Measurements from ENCODE around the gene HPX. TPM values are rescaled to one million over a fixed set of nuclear protein-coding genes. Genes with fewer than 3 reads are reported as not detected.

HPX gene
- total RNA-seq, 1 donor from 2014 or later = 1.7 TPM

DNA sequence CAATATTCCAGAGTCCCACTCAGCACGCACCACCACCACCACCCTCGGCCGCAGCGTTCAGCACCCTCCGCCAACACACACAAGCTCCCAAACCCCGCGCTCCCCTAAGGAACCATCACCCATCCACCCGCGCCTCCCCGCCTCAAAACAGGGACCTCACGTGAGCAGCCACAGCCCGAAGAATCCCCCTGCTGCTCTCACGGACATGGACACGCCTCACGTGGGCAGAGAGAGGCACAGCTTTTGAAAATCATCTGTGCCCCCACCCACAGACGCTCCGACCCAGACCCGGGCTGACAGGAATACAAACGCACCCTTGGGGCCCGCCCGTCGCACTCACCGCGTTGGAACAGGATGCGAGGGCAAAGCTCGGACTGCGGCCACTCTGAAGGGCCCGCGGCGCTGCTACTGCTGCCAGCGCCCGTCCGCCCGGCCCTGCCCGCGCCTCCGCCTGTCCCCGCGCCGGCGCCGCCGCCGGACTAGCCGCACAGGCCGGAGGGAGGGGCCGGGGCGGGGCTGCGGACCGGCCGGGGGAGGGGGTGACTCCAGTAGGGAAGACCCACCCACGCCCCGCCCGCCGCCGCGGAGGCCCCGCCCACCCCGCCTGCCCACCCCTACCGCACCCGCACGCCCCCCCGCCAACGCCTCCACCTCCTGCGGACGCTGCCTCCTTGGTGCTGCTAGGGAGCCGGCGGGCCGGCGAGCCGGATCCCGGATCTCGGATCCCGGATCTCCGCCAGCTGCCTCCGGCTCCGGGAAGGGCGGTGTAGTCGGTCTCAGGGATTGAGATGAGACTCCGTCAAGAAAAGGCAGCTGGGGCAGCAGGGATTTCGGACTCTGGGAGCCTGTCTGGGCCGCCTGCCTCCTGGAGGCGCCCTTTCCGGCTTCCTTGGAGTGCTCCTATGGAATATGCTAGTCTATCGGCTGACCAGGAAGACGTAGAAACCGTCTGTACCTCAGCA lies 32.9 kb upstream of the HPX start, which contains the start of gene TRIM3:
Gene TRIM3 (minus strand): TSS at position 491 of the 962 bp plus-strand sequence. CDS start 8,246 bp downstream, outside the sequence.
- H3K36me3 ChIP-seq = peaks cover 23% of the 10 kb centered on the region
- H3K4me3 ChIP-seq = peak within 1 kb of the TSS; percentile 85
- ATAC-seq (peak; percentile 94), DNase-seq (peak; percentile 95)
- intact Hi-C loops (cut with DNase I) = no loop called here
- H3K27me3 ChIP-seq (ENCODE audit: low read depth) = no peaks in the 10 kb centered on the region
- H3K9me3 ChIP-seq = no peaks in the 10 kb centered on the region
- peaks cover 18% of the 10 kb centered on the region for H3K4me1 ChIP-seq
- TF ChIP-seq, protein P1, sequence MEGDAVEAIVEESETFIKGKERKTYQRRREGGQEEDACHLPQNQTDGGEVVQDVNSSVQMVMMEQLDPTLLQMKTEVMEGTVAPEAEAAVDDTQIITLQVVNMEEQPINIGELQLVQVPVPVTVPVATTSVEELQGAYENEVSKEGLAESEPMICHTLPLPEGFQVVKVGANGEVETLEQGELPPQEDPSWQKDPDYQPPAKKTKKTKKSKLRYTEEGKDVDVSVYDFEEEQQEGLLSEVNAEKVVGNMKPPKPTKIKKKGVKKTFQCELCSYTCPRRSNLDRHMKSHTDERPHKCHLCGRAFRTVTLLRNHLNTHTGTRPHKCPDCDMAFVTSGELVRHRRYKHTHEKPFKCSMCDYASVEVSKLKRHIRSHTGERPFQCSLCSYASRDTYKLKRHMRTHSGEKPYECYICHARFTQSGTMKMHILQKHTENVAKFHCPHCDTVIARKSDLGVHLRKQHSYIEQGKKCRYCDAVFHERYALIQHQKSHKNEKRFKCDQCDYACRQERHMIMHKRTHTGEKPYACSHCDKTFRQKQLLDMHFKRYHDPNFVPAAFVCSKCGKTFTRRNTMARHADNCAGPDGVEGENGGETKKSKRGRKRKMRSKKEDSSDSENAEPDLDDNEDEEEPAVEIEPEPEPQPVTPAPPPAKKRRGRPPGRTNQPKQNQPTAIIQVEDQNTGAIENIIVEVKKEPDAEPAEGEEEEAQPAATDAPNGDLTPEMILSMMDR (IDR thresholded peaks at IDR 0.05) = peak; percentile 23
- peak within 1 kb of the TSS; percentile 88 for H3K27ac ChIP-seq

DNA sequence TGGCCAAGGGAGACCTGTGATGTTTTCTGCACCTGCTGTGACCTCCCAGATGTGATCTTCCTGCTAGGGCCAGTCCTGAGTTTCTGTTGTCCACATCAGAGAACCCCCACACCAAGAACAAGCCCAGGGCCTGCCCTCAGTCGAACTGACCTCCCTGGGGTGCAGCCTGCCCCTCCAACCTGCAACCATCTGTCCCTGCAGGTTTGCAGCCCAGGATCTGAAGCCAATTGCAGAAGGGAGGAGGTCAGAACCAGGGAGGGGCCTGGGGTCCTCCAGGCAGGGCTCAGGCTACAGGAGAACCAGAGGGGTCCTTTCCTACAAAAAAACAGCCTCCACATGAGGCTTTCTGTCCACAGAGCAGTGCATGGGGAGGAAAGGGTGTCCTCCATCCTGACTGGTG lies 32.1 kb upstream of the HPX start:
- H3K27me3 ChIP-seq (ENCODE audit: low read depth) = no peaks in the 10 kb centered on the region
- peak overlapping the region; percentile 85 for H3K4me3 ChIP-seq
- peaks cover 20% of the 10 kb centered on the region for H3K4me1 ChIP-seq
- H3K36me3 ChIP-seq = peaks cover 16% of the 10 kb centered on the region
- no peaks in the 10 kb centered on the region for H3K9me3 ChIP-seq
- no peak for DNase-seq
- no peak for ATAC-seq
- peak overlapping the region; percentile 46 for H3K27ac ChIP-seq
- TF ChIP-seq, protein P1 (IDR thresholded peaks at IDR 0.05) = no peak
- intact Hi-C loops (cut with DNase I) = no loop called here

DNA sequence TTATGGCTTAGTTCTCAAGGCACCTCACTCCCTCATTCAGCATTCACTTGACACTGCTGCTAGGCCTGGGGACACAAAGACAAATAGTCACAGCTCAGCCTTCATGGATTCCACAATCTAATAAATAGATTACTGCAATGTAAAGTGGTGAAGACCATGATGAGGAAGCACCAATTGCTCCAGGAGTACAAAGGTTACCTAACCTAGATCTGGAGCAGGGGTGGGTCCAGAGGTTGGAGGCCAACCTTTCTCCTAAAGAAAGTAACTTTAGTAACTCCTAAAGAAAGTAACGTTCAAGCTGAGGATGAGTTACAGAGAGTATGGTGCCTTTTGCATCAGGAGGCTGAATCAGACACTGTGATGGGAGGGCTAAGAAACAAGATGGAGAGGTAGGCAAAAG lies 28.8 kb upstream of the HPX start:
- no peaks in the 10 kb centered on the region for H3K9me3 ChIP-seq
- no peak overlapping the region for H3K4me3 ChIP-seq
- DNase-seq = no peak

DNA sequence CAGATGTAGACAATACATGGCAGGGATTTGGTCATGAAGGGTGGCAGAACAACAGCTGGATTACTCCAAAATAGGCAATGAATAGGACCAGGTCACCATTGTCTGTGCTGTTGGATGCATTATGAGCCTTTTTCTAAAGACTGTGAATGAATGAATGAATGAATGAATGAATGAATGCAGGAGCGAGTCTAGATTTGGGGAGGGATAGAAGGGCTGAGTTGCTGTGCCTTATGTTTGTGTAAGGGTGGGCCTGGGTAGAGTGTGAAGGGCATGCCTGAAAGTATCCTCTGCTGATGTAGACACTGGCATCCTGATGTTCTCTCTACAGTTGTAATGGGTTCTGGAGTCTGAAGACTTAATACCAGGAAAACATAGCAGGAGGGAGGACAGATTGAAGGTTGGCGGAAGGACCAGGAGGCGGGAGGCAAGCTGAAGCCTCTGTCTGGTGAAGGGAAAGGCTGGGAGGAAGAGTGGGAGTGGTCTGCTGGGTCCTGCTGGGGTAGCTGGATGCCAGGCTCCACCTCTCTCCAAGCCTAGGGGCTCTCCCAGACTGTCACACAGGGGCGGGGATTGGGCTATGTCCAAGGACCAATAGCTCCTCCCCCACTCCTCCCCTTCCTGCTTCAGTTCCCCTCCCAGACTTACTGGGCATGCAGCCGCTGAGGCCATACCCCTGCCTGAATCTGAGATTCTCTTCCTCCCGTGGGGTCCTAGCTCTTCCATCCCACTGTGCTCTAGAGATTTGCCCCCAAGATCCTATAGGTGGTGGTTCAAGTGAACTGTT lies 28.1 kb upstream of the HPX start:
- H3K27ac ChIP-seq = peak overlapping the region; percentile 56
- DNase-seq = peak; percentile 84
- intact Hi-C loops (cut with DNase I) = no loop called here

More for the DNA sequence above, 28.8 kb upstream of the HPX start:
- intact Hi-C loops (cut with DNase I) = no loop called here
- peaks cover 10% of the 10 kb centered on the region for H3K36me3 ChIP-seq
- H3K27me3 ChIP-seq (ENCODE audit: low read depth) = no peaks in the 10 kb centered on the region
- no peak for ATAC-seq
- TF ChIP-seq, protein P1 (IDR thresholded peaks at IDR 0.05) = no peak
- H3K27ac ChIP-seq = peak overlapping the region; percentile 56
- peaks cover 20% of the 10 kb centered on the region for H3K4me1 ChIP-seq

DNA sequence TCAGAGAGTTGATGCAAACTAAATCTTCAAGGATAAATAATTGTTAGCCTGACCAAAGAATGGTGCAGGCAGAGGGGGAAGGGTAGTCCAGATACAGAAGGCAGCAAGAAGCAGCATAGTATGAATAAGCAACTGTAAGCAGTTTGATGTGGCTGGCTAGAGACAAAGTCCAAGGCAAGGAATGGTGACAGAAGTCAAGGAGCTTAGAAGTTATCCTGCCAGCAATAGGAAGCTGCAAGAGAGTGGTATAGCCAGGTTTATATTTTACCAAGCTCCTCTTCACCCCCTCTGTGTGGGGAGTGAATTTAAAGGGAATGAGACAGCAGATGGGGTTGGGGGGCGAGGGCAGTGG lies 18.3 kb upstream of the HPX start:
- no peak overlapping the region for H3K27ac ChIP-seq
- H3K4me1 ChIP-seq = no peaks in the 10 kb centered on the region
- TF ChIP-seq, protein P1 (IDR thresholded peaks at IDR 0.05) = no peak
- intact Hi-C loops (cut with DNase I) = no loop called here
- H3K9me3 ChIP-seq = no peaks in the 10 kb centered on the region
- peaks cover 92% of the 10 kb centered on the region for H3K36me3 ChIP-seq
- ATAC-seq (no peak), DNase-seq (no peak)
- H3K4me3 ChIP-seq = no peak overlapping the region
- H3K27me3 ChIP-seq (ENCODE audit: low read depth) = no peaks in the 10 kb centered on the region

More for the DNA sequence above, 28.1 kb upstream of the HPX start:
- Histone ChIP-seq H3K27me3 (ENCODE audit: low read depth) (no peaks in the 10 kb centered on the region), H3K9me3 (no peaks in the 10 kb centered on the region), H3K4me3 (no peak overlapping the region), H3K36me3 (peaks cover 17% of the 10 kb centered on the region), H3K4me1 (peaks cover 20% of the 10 kb centered on the region)
- peak; percentile 80 to 83 for ATAC-seq
- TF ChIP-seq, protein P1 (IDR thresholded peaks at IDR 0.05) = no peak

All from lower lobe of right lung (tissue), 2 donors.